SK-N-SH treated with all-trans-retinoic acid at 6 μM for 48 hours (cell line): ENCODE data around the gene CISTR.

Source experiments
- ARNTL ChIP-seq: fragments of 450-650 bp; formaldehyde crosslinking; IDR thresholded peaks from 2 replicates; pipeline ENCODE4 v1.5.0; 2020; ENCODE audit warnings: low read depth, mild to moderate bottlenecking, moderate library complexity, borderline replicate concordance
- CREB5 ChIP-seq: fragments of 250-450 bp; sonication (Bioruptor Pico); IDR thresholded peaks from 2 replicates; pipeline ENCODE4 v1.5.1; 2020; ENCODE audit warnings: low read depth, mild to moderate bottlenecking, moderate library complexity
- CSRNP3 ChIP-seq: fragments of 250-450 bp; sonication (Bioruptor Pico); IDR thresholded peaks from 2 replicates; pipeline ENCODE4 v1.5.1; 2021; ENCODE audit warnings: mild to moderate bottlenecking, moderate library complexity
- GLIS3 ChIP-seq: fragments of 250-450 bp; sonication (Bioruptor Pico); IDR thresholded peaks from 2 replicates; pipeline ENCODE4 v1.5.0; 2020; ENCODE audit warnings: mild to moderate bottlenecking, moderate library complexity
- OSR1 ChIP-seq: fragments of 250-450 bp; sonication (Bioruptor Pico); IDR thresholded peaks from 2 replicates; pipeline ENCODE4 v1.8.0; 2022; ENCODE audit warnings: moderate library complexity, mild to moderate bottlenecking, inconsistent platforms
- PATZ1 ChIP-seq: fragments of 250-450 bp; sonication (Bioruptor Pico); IDR thresholded peaks from 2 replicates; pipeline ENCODE4 v1.8.0; 2020; ENCODE audit warnings: mild to moderate bottlenecking, moderate library complexity, borderline replicate concordance
- POU6F1 ChIP-seq: fragments of 250-450 bp; sonication (Bioruptor Pico); IDR thresholded peaks from 2 replicates; pipeline ENCODE4 v1.8.0; 2021; ENCODE audit warnings: low read depth, mild to moderate bottlenecking, moderate library complexity, borderline replicate concordance
- RARB ChIP-seq: fragments of 250-450 bp; sonication (Bioruptor Pico); IDR thresholded peaks from 2 replicates; pipeline ENCODE4 v1.8.0; 2021; ENCODE audit warnings: mild to moderate bottlenecking, moderate library complexity
- ZFP3 ChIP-seq: fragments of 250-450 bp; sonication (Bioruptor Pico); IDR thresholded peaks from 2 replicates; pipeline ENCODE4 v1.5.0; 2020; ENCODE audit warnings: mild to moderate bottlenecking, moderate library complexity
- ZFP30 ChIP-seq: fragments of 450-650 bp; formaldehyde crosslinking; IDR thresholded peaks from 2 replicates; pipeline ENCODE4 v1.5.0; 2022; ENCODE audit warnings: mild to moderate bottlenecking, moderate library complexity

- TF ChIP-seq PATZ1 (CRISPR knock-in tag) (no peak), ZFP3 (CRISPR knock-in tag) (no peak), POU6F1 (CRISPR knock-in tag) (no peak), CREB5 (CRISPR knock-in tag) (no peak), CSRNP3 (no peak), ARNTL (CRISPR knock-in tag) (no peak), RARB (CRISPR knock-in tag) (no peak), ZFP30 (CRISPR knock-in tag) (no peak), OSR1 (CRISPR knock-in tag) (no peak), GLIS3 (CRISPR knock-in tag) (no peak)
These were observed 46.8 kb upstream of the CISTR start for GRCh38 chr12:53798575-53798974.
